DMS53 treated with DMSO at 0.1 percent for 48 hours (cell line): Measurements from ENCODE around the gene FOXRED1.
"Not testable (repeated sequence)": the region's sequence is repeated elsewhere in the genome, so short reads cannot be mapped to it uniquely, and the experiment has no call there.

Source experiments
- DNase-seq: peaks from one replicate; lab custom pipeline; 2025; ENCODE audit not compliant: unreplicated experiment; lab: John Stamatoyannopoulos, UW

Gene FOXRED1

DNA sequence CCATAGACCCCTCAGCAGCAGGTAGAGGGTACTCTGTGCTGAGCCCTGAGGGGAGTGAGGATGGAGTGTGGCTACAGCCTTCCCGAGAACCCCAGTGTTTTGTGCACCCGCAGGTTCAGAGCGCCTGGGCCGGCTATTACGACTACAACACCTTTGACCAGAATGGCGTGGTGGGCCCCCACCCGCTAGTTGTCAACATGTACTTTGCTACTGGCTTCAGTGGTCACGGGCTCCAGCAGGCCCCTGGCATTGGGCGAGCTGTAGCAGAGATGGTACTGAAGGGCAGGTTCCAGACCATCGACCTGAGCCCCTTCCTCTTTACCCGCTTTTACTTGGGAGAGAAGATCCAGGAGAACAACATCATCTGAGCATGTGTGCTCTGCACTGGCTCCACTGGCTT is 8.4 kb downstream of the FOXRED1 start:
- DNase-seq, result no peak

DNA sequence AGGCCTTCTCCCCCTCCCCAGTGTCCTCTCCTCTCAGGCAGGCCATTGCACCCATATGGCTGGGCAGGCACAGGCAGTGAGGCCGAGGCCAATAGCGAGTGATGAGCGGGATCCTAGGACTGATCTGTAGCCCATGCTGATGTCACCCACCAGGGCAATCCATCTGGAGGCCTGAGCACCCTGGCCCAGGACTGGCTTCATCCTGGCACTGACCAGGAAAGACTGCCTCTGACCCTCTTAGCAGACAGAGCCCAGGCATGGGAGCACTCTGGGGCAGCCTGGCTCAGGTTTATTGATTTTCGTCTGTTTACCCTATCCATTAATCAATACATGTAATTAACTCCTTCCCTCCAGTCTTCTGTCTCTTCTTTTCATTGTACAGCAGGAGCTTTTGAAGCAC is 8.8 kb downstream of the FOXRED1 start:
- no peak for DNase-seq

DNA sequence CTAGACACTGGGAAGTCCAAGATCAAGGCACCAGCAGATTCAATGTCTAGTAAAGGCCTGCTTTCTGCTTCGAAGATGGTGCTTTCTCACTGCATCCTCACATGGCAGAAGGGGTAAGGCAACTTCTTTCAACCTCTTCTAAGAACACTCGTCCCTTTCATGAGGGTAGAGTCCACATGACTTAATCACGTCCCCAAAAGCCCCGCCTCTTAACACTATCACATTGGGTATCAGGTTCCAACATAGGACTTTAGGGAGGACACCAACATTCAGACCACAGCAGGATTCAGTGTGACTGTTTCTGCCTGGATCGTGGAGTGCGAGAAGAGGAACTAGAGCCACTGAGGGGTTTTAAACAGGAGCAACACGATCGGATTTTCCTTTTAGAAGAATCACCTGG is 10.2 kb downstream of the FOXRED1 start:
- no peak for DNase-seq

DNA sequence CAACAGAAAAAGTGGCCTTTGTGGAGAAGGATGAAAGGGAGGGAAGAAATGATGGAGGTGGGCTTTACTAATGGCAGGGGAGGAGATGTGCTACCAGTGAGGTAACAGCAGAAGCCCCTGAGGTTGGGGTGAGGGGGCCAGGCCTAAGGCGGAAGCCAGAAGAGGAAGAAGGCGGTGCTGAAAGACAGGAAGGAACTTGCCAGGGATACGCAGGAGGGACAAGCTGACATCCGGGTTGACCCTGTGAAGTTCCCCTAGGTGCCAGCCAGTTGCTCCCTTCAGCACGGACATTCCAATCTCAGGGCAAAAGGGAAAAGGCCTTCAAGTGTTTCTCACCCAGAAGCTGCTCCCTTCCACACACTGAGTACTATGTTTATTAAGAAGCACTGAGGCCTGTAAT is 11.6 kb downstream of the FOXRED1 start:
- DNase-seq, result no peak

DNA sequence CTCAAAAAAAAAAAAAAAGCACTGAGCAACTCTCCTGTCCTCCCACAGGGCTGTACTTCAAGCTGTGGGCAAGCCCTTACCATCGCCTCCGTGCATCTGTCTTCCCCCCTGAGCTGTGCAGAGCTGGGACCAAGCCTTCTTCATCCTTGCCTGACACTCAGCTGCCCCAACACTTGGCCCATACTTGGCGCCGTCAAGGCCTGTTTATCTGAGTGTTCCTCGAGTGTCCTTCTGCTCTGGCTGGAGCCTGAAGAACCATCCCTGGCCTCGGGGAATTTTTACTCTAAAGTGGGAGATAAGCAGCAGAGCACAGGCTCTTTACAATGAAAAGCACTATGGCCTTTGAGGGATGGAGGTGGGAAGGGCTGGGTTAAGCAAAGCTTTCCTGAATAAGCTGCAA is 12.3 kb downstream of the FOXRED1 start:
- no peak for DNase-seq

DNA sequence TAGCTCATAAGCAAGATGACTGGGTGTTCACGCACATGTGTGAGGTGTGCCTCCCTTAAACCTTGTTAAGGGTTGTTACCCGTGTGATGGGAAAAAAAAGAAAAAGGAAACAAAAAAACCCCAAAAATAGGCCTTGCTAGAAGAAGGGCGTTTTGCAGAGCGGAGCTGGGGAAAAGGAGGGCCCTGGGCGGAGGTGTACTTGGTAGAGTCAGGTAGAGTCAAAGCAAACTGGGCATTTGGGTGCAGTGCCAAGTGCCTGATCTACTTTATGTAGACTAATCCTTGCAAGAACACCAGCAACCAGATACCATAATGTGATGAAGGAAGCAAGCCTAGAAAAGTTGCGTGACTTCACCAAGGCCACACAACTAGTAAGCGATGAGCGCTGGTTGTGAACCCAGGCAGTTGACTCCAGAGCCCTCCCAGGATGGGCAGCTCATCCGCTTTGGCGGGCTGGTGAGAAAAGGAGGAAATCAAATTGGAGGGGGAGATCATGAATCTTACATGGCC is 12.8 kb downstream of the FOXRED1 start:
- DNase-seq, result no peak

DNA sequence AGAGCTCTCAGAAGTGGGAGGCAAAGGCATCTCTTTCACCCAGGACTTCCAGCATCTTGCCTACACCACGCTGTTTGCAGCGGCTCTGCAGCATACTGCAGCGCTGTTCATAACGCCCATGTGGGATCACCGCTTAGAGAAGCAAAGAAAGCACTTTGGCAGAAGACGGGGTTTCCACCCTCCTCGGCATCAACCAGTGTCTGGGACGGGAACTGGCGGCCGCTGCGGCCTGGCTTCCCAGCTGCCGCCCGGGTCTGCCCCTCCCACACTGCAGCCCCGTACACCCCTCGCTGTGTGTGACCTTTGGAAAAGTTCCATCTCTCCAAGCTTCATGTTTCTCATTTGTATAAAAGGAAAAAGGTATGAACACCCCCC is 13.4 kb downstream of the FOXRED1 start:
- DNase-seq, result peak; percentile 24

DNA sequence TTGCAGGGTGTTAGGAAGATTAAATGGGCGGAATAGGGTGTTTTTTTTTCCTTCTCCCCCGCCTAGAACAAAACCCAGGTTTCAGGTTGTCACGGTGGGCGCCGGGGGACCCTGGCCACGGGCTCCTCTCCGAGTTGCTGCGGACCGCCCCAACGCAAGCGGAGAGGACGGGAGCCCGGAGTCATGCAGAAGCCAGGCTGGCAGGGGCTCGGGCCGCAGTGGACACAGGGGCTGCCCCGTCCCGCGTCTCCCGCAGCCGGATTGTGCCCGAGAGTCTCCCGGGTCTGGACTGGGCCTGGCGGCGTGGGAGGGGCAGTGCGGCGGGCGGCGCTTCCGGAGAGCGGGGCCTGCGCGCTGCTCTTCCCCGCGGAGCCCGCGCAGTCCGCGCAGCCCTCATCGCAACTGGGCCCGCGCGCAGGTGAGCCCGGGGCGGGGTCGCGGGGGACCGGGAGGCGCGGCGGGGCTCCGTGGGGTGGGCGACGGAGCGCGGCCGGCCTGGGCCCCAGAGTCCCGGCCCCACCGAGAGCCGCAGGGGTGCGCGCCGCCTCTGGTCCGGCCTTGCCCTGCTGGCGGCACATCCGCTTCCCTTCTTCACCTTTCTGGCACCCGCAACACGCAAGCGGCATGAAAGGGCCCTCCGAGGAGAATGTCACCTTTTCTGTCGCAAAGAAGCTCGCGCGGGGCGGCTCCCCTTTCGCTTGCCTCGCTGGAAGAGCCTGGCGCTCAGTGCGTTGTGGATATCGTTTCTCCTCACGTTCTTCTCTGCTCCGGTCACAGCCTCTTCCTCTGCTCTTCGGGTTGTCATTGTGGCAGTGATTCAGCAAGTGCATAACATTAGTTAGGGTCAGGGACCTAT is 14.0 kb downstream of the FOXRED1 start, which contains the start of gene TIRAP:
Gene TIRAP (plus strand): TSS at position 358 of the 856 bp plus-strand sequence. CDS start 7,802 bp downstream, outside the sequence.
- DNase-seq, result peak; percentile 45

DNA sequence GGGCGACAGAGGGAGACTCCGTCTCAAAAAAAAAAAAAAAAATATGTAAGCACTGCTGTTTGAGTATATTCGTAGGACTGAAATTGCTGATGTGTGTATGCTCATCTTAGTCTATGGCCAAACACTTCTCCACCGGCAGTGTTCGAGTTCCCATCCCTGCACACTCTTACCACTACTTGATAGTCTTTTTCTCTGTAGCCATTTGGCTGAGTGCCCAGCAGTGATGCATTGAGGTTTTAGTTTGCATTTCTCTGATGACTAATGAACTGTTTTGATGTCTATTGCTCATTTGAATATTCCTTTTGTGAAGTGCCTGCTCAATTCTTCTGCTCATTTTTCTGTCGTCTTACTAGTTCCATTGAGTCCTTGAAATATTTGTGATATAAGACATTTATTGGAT is 15.9 kb downstream of the FOXRED1 start:
- peak; percentile 78 for DNase-seq

DNA sequence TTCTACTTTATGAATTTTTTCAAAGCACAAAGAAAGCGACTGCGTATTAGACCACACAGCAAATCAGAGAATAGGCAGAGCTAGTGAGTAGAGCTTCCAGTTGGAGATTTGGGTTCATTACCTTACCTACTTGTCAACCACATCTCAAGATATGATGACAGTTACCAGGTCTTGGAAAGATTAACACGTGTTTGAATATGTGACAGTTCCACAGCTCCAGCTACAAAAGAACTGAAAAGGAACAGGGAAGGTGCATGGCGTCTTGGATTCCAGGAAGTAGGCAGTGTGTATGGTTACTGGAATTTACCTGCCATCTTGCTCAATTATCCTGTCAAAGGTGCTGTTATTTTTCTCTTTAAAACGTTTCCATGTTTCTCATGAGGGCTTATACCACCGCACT is 19.3 kb downstream of the FOXRED1 start:
- DNase-seq, result no peak

DNA sequence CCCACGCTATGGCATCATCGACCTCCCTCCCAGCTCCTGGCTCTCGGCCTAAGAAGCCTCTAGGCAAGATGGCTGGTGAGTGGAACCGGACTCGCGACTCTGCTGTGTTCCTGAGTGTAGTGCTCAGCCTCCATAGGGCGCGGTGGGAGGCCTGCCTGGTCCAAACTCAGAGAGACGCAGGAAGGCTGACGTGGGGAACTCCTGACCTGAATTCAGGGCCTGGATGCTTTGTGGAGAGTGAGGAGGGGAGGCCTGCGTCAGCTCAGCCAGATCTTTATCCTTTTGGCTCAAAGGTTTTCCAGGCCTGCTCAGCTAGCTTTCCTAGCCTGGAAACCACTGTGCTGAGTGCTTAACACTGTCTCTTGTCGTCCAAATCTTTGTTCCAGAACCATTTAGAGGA is 21.9 kb downstream of the FOXRED1 start:
- no peak for DNase-seq

DNA sequence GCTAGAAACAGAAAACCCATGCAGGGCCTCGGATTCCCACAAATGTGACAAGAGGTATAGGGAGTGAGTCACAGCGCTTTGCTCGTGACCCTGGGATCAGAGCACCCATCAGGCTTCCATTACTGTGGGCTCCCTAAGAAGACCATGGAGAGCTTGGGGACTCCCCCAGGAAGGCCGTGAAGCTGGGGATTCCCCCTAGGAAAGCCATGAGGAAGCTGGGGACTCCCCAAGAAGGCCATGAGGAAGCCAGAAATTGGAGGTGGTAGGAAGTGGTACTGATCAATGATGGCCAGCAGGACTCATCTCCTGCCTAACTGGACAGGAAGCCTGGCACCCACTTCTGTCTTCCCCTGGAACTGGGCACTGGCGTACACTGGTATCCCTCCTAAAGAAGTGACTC is 24.8 kb downstream of the FOXRED1 start:
- no peak for DNase-seq

DNA sequence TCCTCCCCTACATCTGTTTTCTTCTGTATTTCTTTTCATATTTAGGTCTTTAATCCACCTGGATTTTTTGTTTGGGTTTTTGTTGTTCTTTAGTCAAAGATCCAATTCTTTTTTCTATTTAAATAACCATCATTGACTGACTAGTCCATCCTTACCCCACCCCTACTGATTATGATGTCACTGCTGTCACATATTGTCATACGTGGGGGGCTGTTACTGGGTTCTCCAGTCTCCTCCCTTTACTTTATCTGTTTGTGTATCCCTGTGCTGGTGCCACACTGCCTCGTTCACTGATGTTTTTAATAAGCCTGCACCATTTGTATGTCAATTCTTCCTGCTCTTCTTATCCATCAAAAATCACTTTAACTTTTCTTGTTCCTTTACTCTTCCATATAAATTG is 28.1 kb downstream of the FOXRED1 start:
- DNase-seq, result no peak

DNA sequence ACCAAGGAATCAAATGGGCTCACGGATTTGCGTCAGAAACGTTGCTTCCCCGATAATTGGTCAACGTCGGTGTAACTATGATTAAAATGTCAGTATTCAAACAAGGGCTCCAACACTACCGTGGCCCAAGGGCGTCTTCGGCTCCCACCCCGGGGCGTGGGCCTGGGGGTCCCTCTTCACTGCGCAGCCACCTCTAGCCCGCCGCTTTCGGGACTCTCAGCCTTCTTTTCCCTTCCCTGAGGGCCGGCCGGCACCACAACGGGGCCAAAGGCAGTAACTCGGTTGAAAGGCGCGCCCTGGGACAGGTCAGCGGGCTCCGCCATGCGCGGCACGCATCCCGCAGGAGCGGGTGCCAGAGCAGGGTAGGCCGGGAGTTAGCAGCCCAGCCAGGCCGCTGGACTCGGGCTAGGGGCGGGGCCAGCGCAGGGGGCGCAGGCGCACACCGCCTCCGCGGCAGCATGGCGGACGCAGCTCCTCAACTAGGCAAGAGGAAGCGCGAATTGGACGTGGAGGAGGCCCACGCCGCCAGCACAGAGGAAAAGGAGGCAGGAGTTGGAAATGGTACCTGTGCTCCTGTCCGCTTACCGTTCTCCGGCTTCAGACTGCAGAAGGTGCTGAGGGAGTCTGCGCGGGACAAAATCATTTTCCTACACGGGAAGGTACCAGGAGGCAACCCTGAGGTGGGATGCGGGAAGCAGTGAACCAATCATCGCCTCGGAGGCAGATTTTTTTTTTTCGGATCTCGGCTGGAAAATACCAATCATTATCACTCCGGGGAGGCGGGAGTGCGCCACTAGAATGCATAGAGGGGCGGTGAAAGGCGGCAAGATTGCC is 34.9 kb downstream of the FOXRED1 start, which contains the start of gene DCPS:
Gene DCPS (plus strand): TSS at position 438 of the 834 bp plus-strand sequence. CDS start 21 bp downstream, at position 459.
- DNase-seq, result peak; percentile 89

DNA sequence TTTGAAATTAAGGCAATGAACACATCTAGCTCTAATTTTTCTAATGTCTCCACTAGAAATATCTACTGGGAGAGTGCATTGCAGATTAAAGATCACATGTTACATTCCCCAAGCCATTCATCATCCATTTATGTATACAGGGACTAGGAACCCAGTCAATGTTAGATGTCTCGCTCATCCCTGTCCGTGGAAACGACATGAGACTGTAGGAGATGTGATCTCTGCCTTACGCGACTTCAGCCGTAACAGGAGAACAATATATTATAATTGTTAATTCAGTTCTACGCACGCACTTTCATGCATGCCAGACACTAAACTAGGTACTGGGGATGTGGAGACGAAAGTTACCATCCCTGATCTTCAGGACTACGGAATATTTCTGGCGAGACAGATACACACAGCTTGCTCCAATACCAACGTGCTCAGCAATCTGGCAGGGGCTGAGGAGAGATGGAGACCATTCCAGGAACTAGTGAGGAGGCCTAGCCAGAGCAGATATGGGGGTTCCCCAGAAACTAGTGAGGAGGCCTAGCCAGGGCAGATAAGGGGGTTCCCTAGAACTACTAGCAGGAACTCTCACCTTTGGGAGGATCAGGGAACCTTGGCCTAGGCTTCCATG is 35.6 kb downstream of the FOXRED1 start:
- DNase-seq, result peak; percentile 82

DNA sequence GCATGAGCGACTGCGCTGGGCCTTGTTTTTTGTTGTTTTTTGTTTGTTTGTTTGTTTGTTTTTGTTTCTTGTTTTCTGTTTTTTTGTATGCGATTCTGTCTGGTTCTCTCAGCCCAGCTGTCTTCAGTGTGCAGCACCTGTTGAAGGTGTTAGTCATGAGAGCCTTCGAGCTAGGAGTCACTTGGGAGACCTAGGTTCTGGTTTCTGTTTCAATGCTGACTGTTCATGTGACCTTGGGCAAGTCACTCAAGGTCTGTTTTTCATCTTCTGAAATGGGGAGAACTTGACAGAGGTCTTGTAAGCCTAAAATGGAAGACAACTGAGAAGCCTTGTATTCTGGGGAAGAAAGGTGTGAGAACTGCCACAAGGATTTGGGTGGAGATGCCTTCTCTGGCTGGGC is 36.7 kb downstream of the FOXRED1 start:
- DNase-seq, result no peak

DNA sequence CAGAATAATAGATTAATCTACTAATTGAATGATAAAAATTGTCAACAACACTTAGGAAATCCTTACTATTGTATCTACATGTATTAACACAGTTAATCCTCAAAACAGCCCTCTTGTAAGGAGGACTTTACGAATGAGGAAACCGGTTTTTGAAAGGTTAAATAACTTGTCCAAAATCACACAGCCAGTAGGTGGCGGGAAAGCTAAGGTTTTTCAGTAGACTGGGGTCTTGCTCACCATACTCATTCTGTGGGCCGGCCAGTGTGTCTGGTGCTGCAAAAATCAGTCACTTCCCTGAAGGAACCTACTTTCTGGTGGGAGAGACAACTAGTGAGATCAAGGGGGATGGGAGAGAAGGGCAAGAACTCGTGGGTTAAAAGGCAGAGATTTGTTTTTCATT is 38.8 kb downstream of the FOXRED1 start:
- no peak for DNase-seq

DNA sequence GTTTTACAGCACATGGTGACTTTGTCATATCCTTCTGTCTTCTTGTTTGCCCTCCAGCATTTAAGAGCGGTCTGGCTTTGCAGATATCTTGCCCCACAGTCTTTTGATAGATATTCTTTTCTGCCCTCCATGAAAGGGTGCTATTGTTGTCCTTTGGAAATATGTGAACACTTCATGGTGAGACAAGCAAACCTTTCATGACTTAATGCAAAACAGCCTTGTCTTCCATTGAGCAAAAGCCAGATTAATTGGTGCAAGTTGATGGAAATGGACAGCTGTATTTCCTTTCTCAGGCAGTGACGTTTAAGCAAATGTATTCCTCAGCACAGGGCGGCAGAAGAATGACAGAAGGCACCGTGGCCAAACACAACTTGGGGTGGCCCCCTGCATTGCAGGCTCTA is 39.3 kb downstream of the FOXRED1 start:
- DNase-seq, result no peak

DNA sequence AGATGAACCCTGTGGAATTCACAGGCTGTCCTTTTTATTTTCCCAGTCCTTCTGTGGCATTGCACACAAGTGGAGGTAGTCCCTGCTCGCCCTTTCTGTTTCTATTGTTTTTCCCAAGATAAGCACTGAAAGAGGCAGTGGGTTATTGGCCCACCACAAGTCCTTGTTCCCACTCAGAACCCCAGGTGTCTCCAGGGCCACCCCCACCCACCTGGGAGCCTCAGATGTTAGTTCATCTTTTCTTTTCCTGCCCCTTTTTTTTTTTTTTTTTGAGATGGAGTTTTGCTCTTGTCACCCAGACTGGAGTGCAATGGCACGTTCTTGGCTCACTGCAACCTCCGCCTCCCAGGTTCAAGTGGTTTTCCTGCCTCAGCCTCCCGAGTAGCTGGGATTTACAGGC is 39.8 kb downstream of the FOXRED1 start:
- not testable (repeated sequence) for DNase-seq

DNA sequence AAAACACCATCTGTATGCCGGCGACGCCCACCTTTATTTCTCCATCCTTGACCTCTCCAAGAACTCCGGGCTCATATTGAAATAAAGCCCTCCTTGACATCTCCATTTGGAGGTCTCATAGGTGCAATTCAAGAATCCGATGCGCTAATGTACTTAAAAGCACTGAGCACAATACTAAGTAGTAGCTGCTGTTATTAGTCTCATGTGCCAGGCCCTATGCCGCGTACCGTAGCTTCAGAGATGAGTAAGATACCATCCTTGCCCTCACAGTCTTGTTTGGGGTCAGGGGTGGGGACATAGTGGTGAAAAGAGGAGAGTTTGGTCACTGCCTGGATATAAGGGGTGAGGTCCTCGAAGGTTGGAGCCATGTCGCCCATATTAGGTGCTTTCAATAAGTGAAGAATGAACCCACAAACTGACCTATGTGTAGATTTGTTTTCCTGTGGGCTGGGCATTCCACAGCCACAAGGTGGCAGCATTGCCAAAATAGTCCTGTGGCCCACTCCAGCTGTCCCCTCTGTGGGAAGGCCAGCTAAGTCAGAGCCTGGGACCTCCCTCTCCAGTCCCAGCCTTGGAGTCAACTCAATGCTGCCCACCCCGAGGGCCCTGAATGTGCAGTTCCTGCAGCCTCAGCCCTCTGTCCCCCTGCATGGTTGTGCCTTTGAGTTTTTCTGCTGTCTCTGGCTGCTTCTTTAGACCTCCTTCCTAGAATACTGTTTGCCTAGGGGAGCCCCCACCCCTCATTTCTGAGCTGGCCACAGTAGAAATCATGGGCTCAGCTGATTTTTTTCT is 41.4 kb downstream of the FOXRED1 start:
- DNase-seq, result peak; percentile 36

DNA sequence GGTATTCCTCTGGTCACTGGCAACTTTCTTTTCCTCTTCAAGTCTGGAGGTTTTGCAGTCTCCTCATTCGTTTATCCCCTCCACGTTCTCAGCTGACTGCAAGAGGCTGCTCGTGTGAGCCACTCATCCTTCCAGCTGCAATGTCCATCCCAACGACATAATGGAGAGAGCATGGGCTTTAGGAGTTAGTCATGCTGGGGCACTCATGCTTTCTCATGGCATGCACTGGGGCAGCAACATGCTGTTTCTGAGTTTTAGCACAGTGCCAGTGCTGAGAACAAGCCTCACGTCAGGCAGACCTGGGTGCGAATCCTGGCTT is 42.0 kb downstream of the FOXRED1 start:
- no peak for DNase-seq
